IMR-90 (cell line): ENCODE data around the gene CCDC59. TPM values are rescaled to one million over a fixed set of nuclear protein-coding genes. Genes with fewer than 3 reads are reported as not detected.

Source experiments
- ATAC-seq: fragments of 200-7000 bp; cut with Tn5 transposase; 2 replicates; pipeline ENCODE4 v1.9.1; 2020; ENCODE audit warnings: low read depth, mild to moderate bottlenecking, moderate library complexity
- BruUV-seq: library from RNA; stranded (reverse); fragments of 400-500 nt; replicated peaks from 2 replicates; lab custom pipeline; 2021; lab: Mats Ljungman, UMichigan
- CTCF ChIA-PET: fragments of 300-600 bp; formaldehyde crosslinking; extraction: SDS; loops from one replicate; lab custom pipeline; 2021; ENCODE audit warnings: antibody characterized with exemption; lab: Yijun Ruan, JAX
- POLR2A ChIA-PET: fragments of 300-600 bp; sonication (Branson Sonifier 250); formaldehyde crosslinking; loops from one replicate; lab custom pipeline; 2022; ENCODE audit warnings: antibody characterized with exemption; ENCODE audit not compliant: unreplicated experiment; lab: Charles Lee
- DNase-seq: peaks from one replicate; pipeline ENCODE4 v3.0.0; 2013
- H2AFZ ChIP-seq: replicated peaks from 2 replicates; pipeline ENCODE3; 2013; ENCODE audit warnings: low read length, mild to moderate bottlenecking; ENCODE audit not compliant: poor library complexity
- H2AK5ac ChIP-seq: 2 replicates; pipeline ENCODE4 v1.6.1; 2013; ENCODE audit warnings: low read depth, low read length, inconsistent platforms
- H2AK9ac ChIP-seq: replicated peaks from 2 replicates; pipeline ENCODE3; 2013; ENCODE audit warnings: mild to moderate bottlenecking, low read depth, low read length, moderate library complexity; ENCODE audit not compliant: poor library complexity
- H2BK120ac ChIP-seq: 2 replicates; pipeline ENCODE4 v1.6.1; 2013; ENCODE audit warnings: low read depth, low read length, inconsistent platforms
- H2BK15ac ChIP-seq: 3 replicates; pipeline ENCODE4 v1.6.1; 2013; ENCODE audit warnings: low read depth, low read length, inconsistent platforms
- H2BK20ac ChIP-seq: 2 replicates; pipeline ENCODE4 v1.6.1; 2013; ENCODE audit warnings: low read depth, mild to moderate bottlenecking, inconsistent platforms, low read length, moderate library complexity
- H2BK5ac ChIP-seq: 2 replicates; pipeline ENCODE4 v1.6.1; 2013; ENCODE audit warnings: mild to moderate bottlenecking, low read depth, low read length, inconsistent platforms; ENCODE audit not compliant: poor library complexity, severe bottlenecking
- H3K14ac ChIP-seq: replicated peaks from 2 replicates; pipeline ENCODE4 v1.6.1; 2013; ENCODE audit warnings: low read depth, low read length, inconsistent platforms
- H3K18ac ChIP-seq: 2 replicates; pipeline ENCODE4 v1.6.1; 2013; ENCODE audit warnings: low read depth, low read length, control low read depth
- H3K23ac ChIP-seq: 2 replicates; pipeline ENCODE4 v1.6.1; 2013; ENCODE audit warnings: low read depth, low read length, inconsistent platforms
- H3K27ac ChIP-seq: 2 replicates; pipeline ENCODE4 v1.5.1; 2013; ENCODE audit warnings: mild to moderate bottlenecking, control low read depth, low read length; ENCODE audit not compliant: insufficient read depth
- H3K27me3 ChIP-seq: 2 replicates; pipeline ENCODE4 v1.6.1; 2013; ENCODE audit warnings: low read length; ENCODE audit not compliant: control insufficient read depth, insufficient read depth
- H3K36me3 ChIP-seq: 2 replicates; pipeline ENCODE4 v1.6.1; 2013; ENCODE audit warnings: low read length, mixed read lengths; ENCODE audit not compliant: control insufficient read depth, insufficient read depth
- H3K4ac ChIP-seq: 2 replicates; pipeline ENCODE4 v1.6.1; 2013; ENCODE audit warnings: low read depth, low read length, inconsistent platforms
- H3K4me1 ChIP-seq: 2 replicates; pipeline ENCODE4 v1.6.1; 2013; ENCODE audit warnings: low read length, mixed read lengths; ENCODE audit not compliant: control insufficient read depth, insufficient read depth
- H3K4me2 ChIP-seq: 2 replicates; pipeline ENCODE4 v1.6.1; 2013; ENCODE audit warnings: low read depth, mild to moderate bottlenecking, control low read depth, low read length, moderate library complexity
- H3K4me3 ChIP-seq: 2 replicates; pipeline ENCODE4 v1.5.1; 2013; ENCODE audit warnings: low read depth, mild to moderate bottlenecking, control low read depth, low read length, moderate library complexity; ENCODE audit not compliant: insufficient read depth
- H3K56ac ChIP-seq: 2 replicates; pipeline ENCODE4 v1.6.1; 2013; ENCODE audit warnings: low read length, inconsistent platforms; ENCODE audit not compliant: insufficient read depth; ENCODE audit errors: extremely low read depth
- H3K79me1 ChIP-seq, 2 experiments: 2 replicates each; pipeline ENCODE4 v1.6.1; 2013; ENCODE audit warnings: low read length in 2 of 2, inconsistent platforms in 1 of 2, low read depth in 1 of 2
- H3K9ac ChIP-seq: 2 replicates; pipeline ENCODE4 v1.6.1; 2013; ENCODE audit warnings: low read depth, low read length, control low read depth
- H3K9me1 ChIP-seq: 2 replicates; pipeline ENCODE4 v1.6.1; 2013; ENCODE audit warnings: low read length, inconsistent platforms; ENCODE audit not compliant: insufficient read depth
- H3K9me3 ChIP-seq: 2 replicates; pipeline ENCODE4 v1.6.1; 2013; ENCODE audit warnings: low read length; ENCODE audit not compliant: control insufficient read depth, insufficient read depth
- H4K20me1 ChIP-seq: 2 replicates; pipeline ENCODE4 v1.6.1; 2013; ENCODE audit warnings: low read length, inconsistent platforms; ENCODE audit not compliant: insufficient read depth
- H4K5ac ChIP-seq: 2 replicates; pipeline ENCODE4 v1.6.1; 2013; ENCODE audit warnings: mild to moderate bottlenecking, low read depth, low read length, control low read depth
- H4K8ac ChIP-seq, 2 experiments: 2 replicates each; pipeline ENCODE4 v1.6.1; 2013; ENCODE audit warnings: low read depth in 2 of 2, low read length in 2 of 2, control low read depth in 1 of 2, inconsistent platforms in 1 of 2
- H4K91ac ChIP-seq: 2 replicates; pipeline ENCODE4 v1.6.1; 2013; ENCODE audit warnings: low read depth, low read length, inconsistent platforms; ENCODE audit not compliant: insufficient read depth
- BHLHE40 ChIP-seq: fragments of 150-350 bp; IDR thresholded peaks from 2 replicates; pipeline ENCODE4 v1.6.1; 2016; ENCODE audit warnings: mild to moderate bottlenecking, low read depth, low read length
- CEBPB ChIP-seq: IDR thresholded peaks from 2 replicates; pipeline ENCODE4 v1.6.1; 2012; ENCODE audit warnings: low read depth, low read length, improper control_type of control experiment
- CHD1 ChIP-seq: IDR thresholded peaks from 2 replicates; pipeline ENCODE4 v1.6.1; 2012; ENCODE audit warnings: low read depth, low read length, improper control_type of control experiment
- FOS ChIP-seq: fragments of 150-350 bp; IDR thresholded peaks from 2 replicates; pipeline ENCODE4 v1.6.1; 2016; ENCODE audit warnings: low read depth, low read length
- MAFK ChIP-seq: IDR thresholded peaks from 2 replicates; pipeline ENCODE4 v1.6.1; 2012; ENCODE audit warnings: low read depth, low read length, improper control_type of control experiment
- MAZ ChIP-seq: IDR thresholded peaks from 2 replicates; pipeline ENCODE4 v1.6.1; 2012; ENCODE audit warnings: low read depth, mild to moderate bottlenecking, low read length, improper control_type of control experiment, moderate library complexity, borderline replicate concordance
- MXI1 ChIP-seq: IDR thresholded peaks from 2 replicates; pipeline ENCODE4 v1.6.1; 2012; ENCODE audit warnings: low read depth, mild to moderate bottlenecking, low read length, moderate library complexity, borderline replicate concordance
- NFE2L2 ChIP-seq: fragments of 150-350 bp; IDR thresholded peaks from 2 replicates; pipeline ENCODE4 v1.6.1; 2016; ENCODE audit warnings: low read depth, mild to moderate bottlenecking, low read length
- POLR2A ChIP-seq: IDR thresholded peaks from 2 replicates; pipeline ENCODE4 v1.6.1; 2012; ENCODE audit warnings: mild to moderate bottlenecking, low read depth, low read length
- RAD21 ChIP-seq: IDR thresholded peaks from 2 replicates; pipeline ENCODE4 v1.6.1; 2012; ENCODE audit warnings: low read length, improper control_type of control experiment
- RCOR1 ChIP-seq: IDR thresholded peaks from 2 replicates; pipeline ENCODE4 v1.6.1; 2012; ENCODE audit warnings: mild to moderate bottlenecking, low read length, improper control_type of control experiment; ENCODE audit not compliant: insufficient replicate concordance
- RFX5 ChIP-seq: IDR thresholded peaks from 2 replicates; pipeline ENCODE4 v1.8.0; 2012; ENCODE audit warnings: low read depth, mild to moderate bottlenecking, low read length, moderate library complexity
- SMC3 ChIP-seq: fragments of 150-350 bp; IDR thresholded peaks from 2 replicates; pipeline ENCODE4 v1.6.1; 2016; ENCODE audit warnings: low read depth, mild to moderate bottlenecking, antibody characterized with exemption, low read length, moderate library complexity
- WGBS, 2 experiments: methylation state at CpG; one replicate each; pipeline versions ENCODE4 v1.1.5 to v1.1.7; 2013; ENCODE audit warnings: missing lambda C conversion rate in 2 of 2; ENCODE audit not compliant: insufficient read length in 1 of 2; ENCODE audit errors: extremely low coverage in 2 of 2; 5-methylcytosine and 5-hydroxymethylcytosine counted together
- dilution Hi-C: fragments of 300-500 bp; cut with HindIII; formaldehyde crosslinking; loops from one replicate; pipeline ENCODE4 v1.14.3; 2018; ENCODE audit warnings: low sequenced_read_pairs; ENCODE audit not compliant: unreplicated experiment
- in situ Hi-C: fragments of 300-500 bp; cut with MboI; formaldehyde crosslinking; loops from 3 replicates; pipeline ENCODE4 v1.14.3; 2019; ENCODE audit warnings: low sequenced_read_pairs, inconsistent platforms, mixed read lengths
- intact Hi-C: fragments of 100-400 bp; cut with micrococcal nuclease; formaldehyde crosslinking; loops from 2 replicates; pipeline ENCODE4 v1.10.0; 2022
- polyA plus RNA-seq, 3 experiments: library from polyadenylated mRNA; depleted of rRNA; stranded (reverse); fragments of >200 nt; gene quantifications; 2 replicates each; pipeline ENCODE4 v1.2.3, GENCODE V29; 2012; ENCODE audit warnings: low replicate concordance in 1 of 3
- total RNA-seq: library from RNA; depleted of rRNA; stranded (reverse); fragments of >200 nt; gene quantifications from 2 replicates; pipeline ENCODE4 v1.2.3, GENCODE V29; 2012
- TF ChIP-seq, protein P1 (sequence below): fragments of 150-350 bp; IDR thresholded peaks from 2 replicates; pipeline ENCODE4 v1.6.1; 2017; ENCODE audit warnings: mild to moderate bottlenecking, antibody characterized with exemption, low read length, low read depth
- TF ChIP-seq, protein P2 (sequence below): conservative IDR thresholded peaks from 2 replicates; pipeline ENCODE4 v1.5.1; 2012; ENCODE audit warnings: mild to moderate bottlenecking, low read depth, low read length, improper control_type of control experiment
- TF ChIP-seq, protein P3 (sequence below): fragments of 150-350 bp; IDR thresholded peaks from 2 replicates; pipeline ENCODE4 v1.6.1; 2016; ENCODE audit warnings: low read depth, mild to moderate bottlenecking, low read length, moderate library complexity, borderline replicate concordance

The CCDC59 gene
- total and polyA plus RNA-seq, 2 of the 4 experiments (the other 2 are of a cell fraction): 8.4 to 14.8 TPM

DNA sequence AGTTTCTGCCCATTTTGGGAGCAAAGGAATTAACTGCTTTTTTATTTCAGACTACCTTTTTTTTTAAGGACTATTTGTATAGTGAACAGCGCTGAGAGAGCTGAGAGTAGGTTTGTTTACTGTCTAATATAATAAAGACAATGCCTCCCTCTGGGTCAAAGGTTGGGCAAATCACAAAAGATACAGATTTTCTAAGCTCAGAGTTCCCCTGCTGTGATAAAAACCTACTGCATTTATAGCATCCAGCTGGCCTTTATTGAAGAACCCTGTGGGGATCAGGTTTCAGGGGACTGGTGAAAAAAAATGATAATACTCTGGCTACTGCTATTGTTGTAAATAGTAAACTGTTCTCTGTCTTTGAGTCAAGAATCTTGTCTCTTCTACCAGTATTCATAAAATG lies 28.7 kb downstream of the CCDC59 start:
- no peak for ATAC-seq
- H3K18ac ChIP-seq: no peak overlapping the region

More for the DNA sequence above, 28.7 kb downstream of the CCDC59 start:
- Histone ChIP-seq H4K91ac (no peak overlapping the region), H2AK5ac (no peak overlapping the region), H2BK5ac (no peak overlapping the region), H3K9me3 (no peaks in the 10 kb centered on the region), H3K9me1 (no peaks in the 10 kb centered on the region), H3K27me3 (no peaks in the 10 kb centered on the region), H3K4ac (no peak overlapping the region), H4K20me1 (no peaks in the 10 kb centered on the region), H2AFZ (no peak overlapping the region), H3K23ac (no peak overlapping the region), H3K27ac (no peak overlapping the region), H4K8ac (no peak overlapping the region), H3K4me1 (no peaks in the 10 kb centered on the region), H3K36me3 (no peaks in the 10 kb centered on the region), H3K79me1 (no peaks in the 10 kb centered on the region), H3K4me3 (no peak overlapping the region), H2BK20ac (no peak overlapping the region), H2AK9ac (no peak overlapping the region), H3K14ac (no peak overlapping the region), H3K56ac (no peak overlapping the region), H3K9ac (no peak overlapping the region), H2BK15ac (no peak overlapping the region), H3K4me2 (no peak overlapping the region), H4K5ac (no peak overlapping the region), H2BK120ac (no peak overlapping the region)
- in situ Hi-C loops (loop anchor here (25.0 kb wide), 1 partner anchor 692 kb away; no protein-coding TSS in a partner anchor), intact Hi-C loops (loop anchor here (5.0 kb wide), 1 partner anchor 877 kb away; no protein-coding TSS in a partner anchor), dilution Hi-C loops (no loop called here)
- BruUV-seq: no TSS peak
- no peak for DNase-seq
- ChIA-PET POLR2A (no interaction called here), CTCF (no interaction called here)
- TF ChIP-seq CEBPB (no peak), MXI1 (no peak), SMC3 (no peak), CHD1 (no peak), POLR2A (no peak), MAFK (no peak), BHLHE40 (no peak), RAD21 (no peak), RFX5 (no peak), FOS (no peak), NFE2L2 (no peak), RCOR1 (no peak), MAZ (no peak)
- TF ChIP-seq, protein P1, sequence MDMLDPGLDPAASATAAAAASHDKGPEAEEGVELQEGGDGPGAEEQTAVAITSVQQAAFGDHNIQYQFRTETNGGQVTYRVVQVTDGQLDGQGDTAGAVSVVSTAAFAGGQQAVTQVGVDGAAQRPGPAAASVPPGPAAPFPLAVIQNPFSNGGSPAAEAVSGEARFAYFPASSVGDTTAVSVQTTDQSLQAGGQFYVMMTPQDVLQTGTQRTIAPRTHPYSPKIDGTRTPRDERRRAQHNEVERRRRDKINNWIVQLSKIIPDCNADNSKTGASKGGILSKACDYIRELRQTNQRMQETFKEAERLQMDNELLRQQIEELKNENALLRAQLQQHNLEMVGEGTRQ: no peak
- TF ChIP-seq, protein P2, sequence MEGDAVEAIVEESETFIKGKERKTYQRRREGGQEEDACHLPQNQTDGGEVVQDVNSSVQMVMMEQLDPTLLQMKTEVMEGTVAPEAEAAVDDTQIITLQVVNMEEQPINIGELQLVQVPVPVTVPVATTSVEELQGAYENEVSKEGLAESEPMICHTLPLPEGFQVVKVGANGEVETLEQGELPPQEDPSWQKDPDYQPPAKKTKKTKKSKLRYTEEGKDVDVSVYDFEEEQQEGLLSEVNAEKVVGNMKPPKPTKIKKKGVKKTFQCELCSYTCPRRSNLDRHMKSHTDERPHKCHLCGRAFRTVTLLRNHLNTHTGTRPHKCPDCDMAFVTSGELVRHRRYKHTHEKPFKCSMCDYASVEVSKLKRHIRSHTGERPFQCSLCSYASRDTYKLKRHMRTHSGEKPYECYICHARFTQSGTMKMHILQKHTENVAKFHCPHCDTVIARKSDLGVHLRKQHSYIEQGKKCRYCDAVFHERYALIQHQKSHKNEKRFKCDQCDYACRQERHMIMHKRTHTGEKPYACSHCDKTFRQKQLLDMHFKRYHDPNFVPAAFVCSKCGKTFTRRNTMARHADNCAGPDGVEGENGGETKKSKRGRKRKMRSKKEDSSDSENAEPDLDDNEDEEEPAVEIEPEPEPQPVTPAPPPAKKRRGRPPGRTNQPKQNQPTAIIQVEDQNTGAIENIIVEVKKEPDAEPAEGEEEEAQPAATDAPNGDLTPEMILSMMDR: no peak
- TF ChIP-seq, protein P3, sequence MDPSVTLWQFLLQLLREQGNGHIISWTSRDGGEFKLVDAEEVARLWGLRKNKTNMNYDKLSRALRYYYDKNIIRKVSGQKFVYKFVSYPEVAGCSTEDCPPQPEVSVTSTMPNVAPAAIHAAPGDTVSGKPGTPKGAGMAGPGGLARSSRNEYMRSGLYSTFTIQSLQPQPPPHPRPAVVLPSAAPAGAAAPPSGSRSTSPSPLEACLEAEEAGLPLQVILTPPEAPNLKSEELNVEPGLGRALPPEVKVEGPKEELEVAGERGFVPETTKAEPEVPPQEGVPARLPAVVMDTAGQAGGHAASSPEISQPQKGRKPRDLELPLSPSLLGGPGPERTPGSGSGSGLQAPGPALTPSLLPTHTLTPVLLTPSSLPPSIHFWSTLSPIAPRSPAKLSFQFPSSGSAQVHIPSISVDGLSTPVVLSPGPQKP: no peak
- no CpG with 5 or more reads among the region's 1 CpG for WGBS, 2 experiments
